Pancreas (tissue), 10 donors: Measurements from ENCODE around the gene CHRDL2. TPM values are rescaled to one million over a fixed set of nuclear protein-coding genes. Genes with fewer than 3 reads are reported as not detected.
A peak's percentile ranks its signal among the peaks of the same experiment; 100 is the strongest.

Experiments
- ATAC-seq, 4 donors: fragments of 200-7000 bp; cut with Tn5 transposase; one replicate each; pipeline versions ENCODE4 v1.8.0 to v1.9.1; 2020; ENCODE audit warnings: mild to moderate bottlenecking in 4 of 4, moderate library complexity in 4 of 4
- DNase-seq, 6 donors: peaks; one replicate each; pipeline ENCODE4 v3.0.0-alpha.2; 2020
- FAIRE-seq: peaks from 2 replicates; lab custom pipeline; 2012; peaks lifted over from hg19 to GRCh38; lab: Jason Lieb, UNC
- H3K27ac ChIP-seq, 4 donors: fragments of 200-600 bp; sonication (generic); 1 replicate in 3 of 4; 2 replicates in 1 of 4; pipeline versions ENCODE4 v1.5.0 to v1.8.0; 2020
- H3K27me3 ChIP-seq, 4 donors: fragments of 200-600 bp; one replicate each; pipeline ENCODE4 v1.8.0; 2021
- H3K36me3 ChIP-seq, 3 donors: fragments of 200-600 bp; sonication (generic) in 1 of 3; one replicate each; pipeline versions ENCODE4 v1.5.0 to v1.8.0; 2020 to 2021
- H3K4me1 ChIP-seq, 3 donors: fragments of 200-600 bp; one replicate each; pipeline ENCODE4 v1.8.0; 2021
- H3K4me3 ChIP-seq, 4 donors: fragments of 200-600 bp; sonication (generic) in 2 of 4; one replicate each; pipeline versions ENCODE4 v1.5.0 to v1.8.0; 2020 to 2021
- H3K9me3 ChIP-seq, 4 donors: fragments of 200-600 bp; one replicate each; pipeline ENCODE4 v1.8.0; 2021
- CTCF ChIP-seq, 4 donors: fragments of 200-600 bp; sonication (generic) in 3 of 4; IDR thresholded peaks; one replicate each; pipeline versions ENCODE4 v1.5.0 to v1.8.0; 2021; ENCODE audit warnings: antibody characterized with exemption in 4 of 4
- WGBS, 2 donors: extraction: QIAGEN DNeasy Blood & Tissue Kit; methylation state at CpG; one replicate each; pipeline ENCODE4 v1.1.7; 2013; 5-methylcytosine and 5-hydroxymethylcytosine counted together
- intact Hi-C, 3 donors: fragments of 100-400 bp; cut with DNase I; formaldehyde crosslinking; loops; one replicate each; pipeline versions ENCODE4 v1.11.1 to v1.14.2; 2022
- polyA plus RNA-seq, 2 donors: library from polyadenylated mRNA; stranded (reverse); fragments of 200-250 nt; gene quantifications; one replicate each; pipeline ENCODE4 v1.2.3, GENCODE V29; 2013
- total RNA-seq, 6 donors: library from RNA; stranded (reverse); fragmentation: NEBNext Ultra II Directional in 4 of 6; extraction: Animal tissue kit (Norgen Biotek cat#: 25700) in 4 of 6; gene quantifications; one replicate each; pipeline versions ENCODE4 v1.2.1 to v1.2.4, GENCODE V29; 2021 to 2023
- donor health status: healthy with polysubstance abuse.
- donor health status: DM: no; HTN: no; CAD: no; lungs with moderate emphysema.
- donor health status: DM: no; HTN: no; CAD: no.
- donor health status: control.
- donor health status: control.
- donor health status: Bipolar disorder and iron deficiency.
- donor health status: DM: yes; HTN: yes; CAD: no.
- donor health status: DM: no; HTN: no; CAD: no.
- donor health status: DM: no; HTN: no; CAD: no.
- donor health status: DM: yes; HTN: yes; CAD: no.

The CHRDL2 gene
- total and polyA plus RNA-seq, 8 donors, result 0.72 to 6.9 (median 2.0) TPM; not detected in 1

- no peaks in the 10 kb centered on the region for H3K9me3 ChIP-seq
- H3K36me3 ChIP-seq, result no peaks in the 10 kb centered on the region
- intact Hi-C loops, result no loop called here
- ATAC-seq (no peak), DNase-seq (peak in 1 of 6 donors; percentile 10), FAIRE-seq (no peak)
- 90 to 92% methylated on average over 5 of the region's 5 CpGs for WGBS, 2 donors
- H3K27ac ChIP-seq, result no peak overlapping the region
- H3K4me3 ChIP-seq, result no peak overlapping the region
- TF ChIP-seq CTCF (IDR thresholded peaks at IDR 0.05), result no peak
- peaks cover 10 to 17% (median 12%) of the 10 kb centered on the region in 3 donors for H3K4me1 ChIP-seq
- no peaks in the 10 kb centered on the region for H3K27me3 ChIP-seq
Observed at GRCh38 chr11:74678041-74678440, 53.2 kb downstream of the CHRDL2 start.

DNA sequence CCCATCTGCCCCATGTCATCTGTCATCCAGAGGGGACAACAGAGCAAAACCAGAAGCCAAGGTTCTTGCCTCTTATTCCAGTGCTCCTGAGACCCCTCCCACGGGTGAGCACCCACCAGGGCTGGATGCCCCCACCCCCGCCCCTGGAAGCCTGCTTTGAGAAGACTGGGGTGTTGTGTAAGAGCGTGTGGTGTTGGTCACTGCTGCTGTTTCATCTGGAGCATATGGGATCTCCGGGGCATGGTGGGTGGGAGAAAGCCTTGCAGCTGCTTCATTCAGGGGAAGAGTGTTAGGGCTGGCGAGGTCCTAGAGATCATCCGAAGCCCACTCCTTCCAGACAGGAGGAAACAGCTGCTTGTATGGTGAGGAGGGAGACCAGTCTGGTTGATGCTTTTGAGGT, 54.1 kb downstream of the CHRDL2 start:
- H3K4me3 ChIP-seq, result no peak overlapping the region
- H3K4me1 ChIP-seq, result peaks cover 7 to 20% (median 12%) of the 10 kb centered on the region in 3 donors
- TF ChIP-seq CTCF (IDR thresholded peaks at IDR 0.05), result no peak
- no peaks in the 10 kb centered on the region for H3K27me3 ChIP-seq
- intact Hi-C loops, result no loop called here
- WGBS, 2 donors, result 80 to 84% methylated on average over 6 of the region's 6 CpGs
- no peaks in the 10 kb centered on the region for H3K9me3 ChIP-seq
- ATAC-seq (no peak), FAIRE-seq (no peak), DNase-seq (peak in 2 of 6 donors; percentile 13 to 35)
- no peaks in the 10 kb centered on the region for H3K36me3 ChIP-seq
- no peak overlapping the region for H3K27ac ChIP-seq

GRCh38 chr11:74676596-74676995, 54.6 kb downstream of the CHRDL2 start:
- H3K27ac ChIP-seq, result no peak overlapping the region
- WGBS, 2 donors, result 85 to 99% methylated on average over 5 of the region's 5 CpGs
- peaks cover 3 to 15% (median 6%) of the 10 kb centered on the region in 3 donors for H3K4me1 ChIP-seq
- no peak for TF ChIP-seq CTCF (IDR thresholded peaks at IDR 0.05)
- no peak for ATAC-seq
- DNase-seq, result peak in 1 of 6 donors; percentile 2
- H3K36me3 ChIP-seq, result no peaks in the 10 kb centered on the region
- H3K9me3 ChIP-seq, result no peaks in the 10 kb centered on the region
- H3K27me3 ChIP-seq, result no peaks in the 10 kb centered on the region
- no peak overlapping the region for H3K4me3 ChIP-seq
- no peak for FAIRE-seq
- intact Hi-C loops, result no loop called here

GRCh38 chr11:74675761-74676160, 55.5 kb downstream of the CHRDL2 start:
- no peaks in the 10 kb centered on the region for H3K27me3 ChIP-seq
- no peak for TF ChIP-seq CTCF (IDR thresholded peaks at IDR 0.05)
- 89 to 91% methylated on average over 3 of the region's 3 CpGs for WGBS, 2 donors
- H3K4me3 ChIP-seq, result no peak overlapping the region
- H3K4me1 ChIP-seq, result peaks cover 0 to 8% (median 0%) of the 10 kb centered on the region in 3 donors
- ATAC-seq (no peak), FAIRE-seq (no peak), DNase-seq (no peak)
- no peaks in the 10 kb centered on the region for H3K36me3 ChIP-seq
- H3K27ac ChIP-seq, result no peak overlapping the region
- no peaks in the 10 kb centered on the region for H3K9me3 ChIP-seq
- intact Hi-C loops, result no loop called here

DNA sequence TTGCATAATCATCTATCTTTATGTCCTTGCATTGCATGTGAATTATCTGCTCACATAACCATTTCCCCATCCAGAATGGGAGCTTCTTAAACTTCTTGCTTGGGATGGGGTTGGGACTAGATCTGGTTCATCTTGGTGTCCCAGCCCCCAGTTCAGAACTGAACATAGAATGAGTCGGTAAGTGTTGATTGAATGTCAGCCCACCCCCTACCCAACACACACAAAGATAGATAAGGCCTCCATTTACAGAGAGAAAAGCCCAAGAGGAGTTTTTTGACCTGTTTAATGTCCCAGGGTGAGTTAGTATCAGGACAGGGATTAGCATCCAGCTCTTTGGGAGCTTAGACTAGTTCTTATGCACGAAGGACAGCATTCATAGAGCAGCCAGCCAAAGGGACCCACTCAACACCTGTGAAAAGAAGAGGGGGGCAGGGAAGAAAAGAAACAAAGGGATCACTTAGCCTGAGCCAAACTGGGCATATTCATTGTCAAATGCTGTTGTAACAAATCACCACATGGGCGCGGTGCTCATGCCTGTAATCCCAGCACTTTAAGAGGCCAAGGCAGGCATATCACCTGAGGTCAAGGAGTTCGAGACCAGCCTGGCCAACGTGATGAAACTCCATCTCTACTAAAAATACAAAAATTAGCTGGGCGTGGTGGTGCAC, 57.4 kb downstream of the CHRDL2 start:
- intact Hi-C loops, result no loop called here
- Histone ChIP-seq H3K4me3 (no peak overlapping the region), H3K27ac (peak overlapping the region in 1 of 4 donors; percentile 70), H3K27me3 (no peaks in the 10 kb centered on the region), H3K9me3 (no peaks in the 10 kb centered on the region), H3K4me1 (peaks cover 0 to 8% (median 0%) of the 10 kb centered on the region in 3 donors), H3K36me3 (no peaks in the 10 kb centered on the region)
- peak in 1 of 6 donors; percentile 8 for DNase-seq
- no peak for ATAC-seq
- TF ChIP-seq CTCF (IDR thresholded peaks at IDR 0.05), result no peak
- FAIRE-seq, result no peak
- 77 to 78% methylated on average over 7 of the region's 7 CpGs for WGBS, 2 donors
